HG03280 (cell line): Measurements from ENCODE around the gene SPG7.
A peak's percentile ranks its signal among the peaks of the same experiment; 100 is the strongest.
"Not testable (repeated sequence)": the region's sequence is repeated elsewhere in the genome, so short reads cannot be mapped to it uniquely, and the experiment has no call there.

ENCODE experiments used
- ATAC-seq: cut with Tn5 transposase; IDR thresholded peaks from one replicate; pipeline ENCODE4 v1.9.1; 2021; ENCODE audit warnings: mild to moderate bottlenecking, moderate library complexity; ENCODE audit not compliant: unreplicated experiment

The SPG7 gene

DNA sequence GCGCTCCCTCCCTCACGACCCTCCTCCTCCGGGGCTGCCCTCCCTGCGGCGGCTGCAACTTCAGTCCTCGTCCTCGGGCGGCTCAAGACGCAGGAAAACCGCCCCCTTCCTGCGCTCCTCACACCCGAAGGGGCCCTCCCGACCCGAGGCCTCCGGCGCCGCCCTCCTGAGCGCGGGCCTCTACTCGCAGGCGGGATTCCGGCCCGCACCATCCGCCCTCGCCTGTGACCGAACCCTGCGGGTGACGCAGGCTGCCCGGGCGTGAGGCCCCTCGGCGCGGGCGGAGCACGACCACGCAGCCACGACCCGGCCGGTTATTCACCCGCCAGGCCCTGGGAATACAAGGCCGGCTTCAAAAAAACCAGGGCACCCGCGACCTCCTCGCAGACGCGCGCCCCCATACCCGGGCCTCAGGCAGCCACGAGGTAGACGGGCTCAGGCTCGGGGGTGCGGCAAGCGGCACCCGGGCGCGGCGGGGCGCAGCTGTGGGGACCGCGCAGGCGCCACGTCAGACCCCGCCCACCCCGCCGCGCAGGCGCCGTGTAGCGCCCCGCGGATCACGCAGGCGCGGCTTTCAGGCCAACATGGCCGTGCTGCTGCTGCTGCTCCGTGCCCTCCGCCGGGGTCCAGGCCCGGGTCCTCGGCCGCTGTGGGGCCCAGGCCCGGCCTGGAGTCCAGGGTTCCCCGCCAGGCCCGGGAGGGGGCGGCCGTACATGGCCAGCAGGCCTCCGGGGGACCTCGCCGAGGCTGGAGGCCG is at the start of gene SPG7:
SPG7 (plus strand) TSS at position 570 of the 757 bp plus-strand sequence; CDS start at position 585, 15 bp downstream.
- peak; percentile 73 for ATAC-seq

DNA sequence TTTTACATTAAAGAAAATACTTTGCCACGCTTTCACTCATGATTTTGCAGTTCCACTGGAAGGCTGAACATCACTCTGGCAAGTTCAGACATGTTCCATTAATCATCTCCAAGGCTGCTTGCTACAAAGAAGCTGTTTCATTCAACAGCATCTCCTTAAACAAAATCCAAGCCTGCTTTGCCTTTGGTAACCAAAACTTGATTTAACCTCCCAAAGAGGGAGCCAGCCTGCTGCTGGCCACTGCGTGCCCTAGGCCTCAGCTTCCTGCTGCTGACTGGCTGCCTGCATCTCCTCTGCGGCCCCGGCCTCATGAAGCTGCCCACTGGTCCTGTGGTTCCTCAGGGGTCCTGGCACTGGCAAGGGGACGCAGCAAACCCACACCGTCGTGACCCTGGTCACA is 49.7 kb upstream of the SPG7 start:
- no peak for ATAC-seq

DNA sequence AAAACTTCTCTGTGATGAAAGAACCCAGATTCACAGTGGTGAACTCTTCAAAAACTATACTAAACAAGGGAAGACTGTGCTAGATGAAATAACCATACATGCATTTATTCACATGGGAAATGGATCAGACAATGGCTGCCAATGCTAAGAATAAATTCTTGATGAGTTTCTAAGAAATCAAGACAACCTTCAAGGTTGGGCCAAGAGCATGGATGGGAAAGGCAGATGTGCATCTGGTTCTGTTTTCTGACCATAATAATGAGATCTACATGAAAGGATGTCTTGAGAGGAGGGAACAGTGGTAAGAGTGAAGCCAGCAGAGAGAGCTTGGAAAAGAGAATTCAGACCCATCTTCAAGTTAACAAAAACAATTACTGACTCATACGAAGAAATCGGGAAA is 49.2 kb upstream of the SPG7 start:
- ATAC-seq = no peak

DNA sequence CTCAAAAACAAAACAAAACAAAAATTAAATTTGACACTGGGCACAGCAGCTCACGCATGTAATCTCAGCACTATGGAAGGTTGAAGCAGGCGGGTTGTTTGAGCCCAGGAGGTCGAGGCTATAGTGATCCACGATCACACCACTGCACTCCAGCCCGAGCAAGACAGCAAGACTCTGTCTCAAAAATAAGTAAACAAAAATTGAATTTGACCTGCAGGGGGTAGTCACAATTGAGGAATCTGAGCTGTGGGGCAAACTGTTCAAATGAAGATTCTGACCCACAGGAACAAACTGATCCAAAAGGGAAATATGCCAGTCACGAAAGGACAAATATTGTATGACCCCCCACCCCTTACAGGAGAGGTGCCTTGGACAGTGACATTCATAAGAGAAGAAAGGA is 47.6 kb upstream of the SPG7 start:
- ATAC-seq = no peak

GRCh38 chr16:89461890-89462289 is 46.3 kb upstream of the SPG7 start:
- ATAC-seq = not testable (repeated sequence)

- not testable (repeated sequence) for ATAC-seq
Observed at GRCh38 chr16:89462639-89463038, 45.6 kb upstream of the SPG7 start.

GRCh38 chr16:89463312-89463711 is 44.9 kb upstream of the SPG7 start:
- not testable (repeated sequence) for ATAC-seq

DNA sequence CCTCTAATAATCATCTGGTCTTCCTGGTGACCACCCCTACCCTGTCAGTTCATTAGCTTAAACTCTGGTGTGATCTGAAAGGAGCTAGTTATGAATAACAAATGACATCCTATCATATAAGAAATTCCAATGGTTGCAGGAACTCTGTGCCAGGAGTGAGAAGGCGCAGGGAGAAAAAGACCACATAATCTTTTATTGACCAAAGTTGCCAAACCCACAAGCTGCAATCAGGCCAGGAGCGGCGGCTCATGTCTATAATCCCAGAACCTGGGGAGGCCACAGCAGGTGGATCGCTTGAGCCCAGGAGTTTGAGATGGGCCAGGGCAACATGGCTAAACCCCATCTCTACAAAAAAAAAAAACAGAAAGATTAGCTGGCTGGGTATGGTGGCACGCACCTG is 41.3 kb upstream of the SPG7 start:
- no peak for ATAC-seq

DNA sequence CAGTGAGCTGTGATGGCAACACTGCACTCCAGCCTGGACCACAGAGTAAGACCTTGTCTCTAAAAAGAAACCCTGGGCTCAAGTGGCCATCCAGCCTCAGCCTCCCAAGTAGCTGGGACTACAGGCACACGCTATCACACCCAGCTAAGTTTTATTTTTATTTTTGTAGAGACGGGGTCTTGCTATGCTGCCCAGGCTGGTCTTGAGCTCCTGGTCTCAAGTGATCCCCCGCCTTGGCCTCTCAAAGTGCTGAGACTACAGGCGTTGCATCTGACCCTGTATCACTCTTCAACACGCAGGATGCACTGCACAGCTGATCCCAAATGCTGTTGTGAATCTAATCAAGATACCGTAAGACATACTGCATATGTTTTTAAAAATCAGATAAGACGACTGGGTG is 40.8 kb upstream of the SPG7 start:
- no peak for ATAC-seq

GRCh38 chr16:89472711-89473075 is 35.5 kb upstream of the SPG7 start:
- no peak for ATAC-seq

- no peak for ATAC-seq
Observed at GRCh38 chr16:89473136-89473712, 35.0 kb upstream of the SPG7 start.

DNA sequence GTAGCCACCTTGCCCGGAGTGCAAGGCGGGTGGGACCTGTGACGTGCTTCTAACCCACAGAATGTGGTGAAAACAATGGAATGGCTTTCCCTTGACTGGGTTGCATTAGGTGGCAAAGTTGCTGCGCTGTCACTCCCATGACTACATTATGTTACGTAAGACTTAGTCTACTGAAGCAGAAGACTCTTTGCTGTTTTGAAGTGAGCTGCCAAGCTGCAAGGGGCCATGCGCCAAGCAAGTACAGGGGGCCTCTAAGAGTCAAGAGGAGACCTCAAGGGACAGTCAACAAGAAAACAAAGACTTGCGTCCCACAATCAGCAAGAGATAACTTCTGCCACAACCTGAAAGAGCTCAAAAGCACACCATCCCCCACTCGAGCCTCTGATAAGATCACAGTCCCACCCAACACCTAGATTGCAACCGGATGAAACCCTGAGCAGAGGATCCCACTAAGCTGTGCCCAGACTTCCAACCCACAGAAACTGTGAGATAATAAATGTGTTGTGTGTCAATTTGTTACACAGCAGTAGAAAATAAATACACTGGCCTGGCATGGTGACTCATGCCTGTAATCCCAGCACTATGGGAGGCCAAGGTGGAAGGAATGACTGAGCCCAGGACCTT is 34.3 kb upstream of the SPG7 start:
- no peak for ATAC-seq

GRCh38 chr16:89475144-89475543 is 33.1 kb upstream of the SPG7 start:
- no peak for ATAC-seq

DNA sequence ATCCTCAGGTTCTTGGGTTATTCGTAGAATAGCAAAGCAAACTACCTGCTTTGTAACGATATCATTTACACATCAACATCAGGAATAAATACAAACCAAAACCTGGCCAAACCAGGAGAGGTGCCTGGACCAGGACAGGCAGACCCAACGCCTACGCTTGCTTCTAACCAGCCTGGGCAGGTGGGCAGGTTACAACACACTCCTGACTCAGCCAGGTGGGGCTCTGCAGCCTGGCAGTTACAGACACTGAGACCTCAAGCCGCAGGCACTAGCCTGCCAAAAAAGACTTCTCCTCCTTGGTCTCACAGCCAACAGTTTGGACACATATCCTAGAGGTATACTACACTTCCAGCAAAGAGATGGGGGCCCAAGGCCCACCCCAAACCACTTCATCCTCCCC is 31.8 kb upstream of the SPG7 start:
- ATAC-seq = peak; percentile 24

- ATAC-seq = peak; percentile 48
Observed at GRCh38 chr16:89476811-89477261, 31.4 kb upstream of the SPG7 start.

- no peak for ATAC-seq
Observed at GRCh38 chr16:89478576-89479221, 29.5 kb upstream of the SPG7 start.

DNA sequence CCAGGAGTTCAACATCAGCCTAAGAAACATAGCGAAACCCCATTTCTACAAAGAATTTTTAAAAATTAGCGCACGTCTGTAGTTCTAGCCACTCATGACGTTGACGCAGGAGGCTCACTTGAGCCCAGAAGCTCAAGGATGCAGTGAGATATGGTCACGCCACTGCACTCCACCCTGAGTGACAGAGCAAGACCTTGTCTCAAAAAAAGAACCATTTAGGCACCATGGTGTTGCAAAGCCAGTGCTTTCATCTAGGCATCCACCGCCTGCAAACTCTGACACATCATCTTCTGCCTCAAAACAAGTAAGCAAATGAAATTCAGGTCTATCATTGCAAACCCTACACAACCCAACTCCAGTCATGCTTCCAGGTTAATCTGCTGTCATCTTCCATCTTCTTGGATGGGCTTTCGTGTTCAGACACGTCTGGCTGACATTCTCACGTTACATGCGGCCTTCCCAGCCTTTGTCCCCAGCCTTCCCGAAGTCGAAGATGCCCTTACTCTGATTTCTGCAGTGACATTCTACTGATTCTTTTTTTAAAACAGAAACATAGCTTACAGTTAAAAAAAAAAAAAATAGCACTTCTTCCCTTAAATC is 26.7 kb upstream of the SPG7 start:
- ATAC-seq = no peak

- no peak for ATAC-seq
Observed at GRCh38 chr16:89482150-89482816, 25.9 kb upstream of the SPG7 start.

GRCh38 chr16:89482817-89483205 is 25.4 kb upstream of the SPG7 start:
- ATAC-seq = no peak

DNA sequence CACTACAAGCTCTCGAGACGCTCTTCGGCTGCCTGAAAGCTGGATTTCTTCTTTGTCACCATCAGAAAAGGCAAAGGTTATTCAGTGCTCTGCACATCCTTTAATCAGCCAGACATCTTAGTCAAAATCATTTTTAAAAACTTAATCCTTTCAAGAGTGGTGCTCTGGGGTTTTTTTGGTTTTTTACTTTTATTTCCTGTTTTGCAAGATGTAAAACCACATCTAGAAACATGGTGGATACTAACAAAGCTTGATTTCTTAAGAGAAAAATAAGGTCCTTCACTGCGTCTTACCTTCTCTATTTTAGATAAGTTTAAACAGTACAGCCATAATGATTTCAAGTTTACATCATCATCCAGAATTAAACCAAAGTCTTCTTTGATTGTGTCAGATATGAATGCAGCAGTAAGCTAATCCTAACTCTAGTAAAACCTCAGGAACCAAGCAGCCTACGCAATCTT is 24.1 kb upstream of the SPG7 start:
- ATAC-seq = no peak
